GM18867 (cell line): ENCODE results near the gene TENT5C.
A peak's percentile ranks its signal among the peaks of the same experiment; 100 is the strongest.

Experiments used
- ATAC-seq: cut with Tn5 transposase; IDR thresholded peaks from one replicate; pipeline ENCODE4 v1.9.1; 2021; ENCODE audit warnings: mild to moderate bottlenecking, moderate library complexity; ENCODE audit not compliant: unreplicated experiment

TENT5C gene

DNA sequence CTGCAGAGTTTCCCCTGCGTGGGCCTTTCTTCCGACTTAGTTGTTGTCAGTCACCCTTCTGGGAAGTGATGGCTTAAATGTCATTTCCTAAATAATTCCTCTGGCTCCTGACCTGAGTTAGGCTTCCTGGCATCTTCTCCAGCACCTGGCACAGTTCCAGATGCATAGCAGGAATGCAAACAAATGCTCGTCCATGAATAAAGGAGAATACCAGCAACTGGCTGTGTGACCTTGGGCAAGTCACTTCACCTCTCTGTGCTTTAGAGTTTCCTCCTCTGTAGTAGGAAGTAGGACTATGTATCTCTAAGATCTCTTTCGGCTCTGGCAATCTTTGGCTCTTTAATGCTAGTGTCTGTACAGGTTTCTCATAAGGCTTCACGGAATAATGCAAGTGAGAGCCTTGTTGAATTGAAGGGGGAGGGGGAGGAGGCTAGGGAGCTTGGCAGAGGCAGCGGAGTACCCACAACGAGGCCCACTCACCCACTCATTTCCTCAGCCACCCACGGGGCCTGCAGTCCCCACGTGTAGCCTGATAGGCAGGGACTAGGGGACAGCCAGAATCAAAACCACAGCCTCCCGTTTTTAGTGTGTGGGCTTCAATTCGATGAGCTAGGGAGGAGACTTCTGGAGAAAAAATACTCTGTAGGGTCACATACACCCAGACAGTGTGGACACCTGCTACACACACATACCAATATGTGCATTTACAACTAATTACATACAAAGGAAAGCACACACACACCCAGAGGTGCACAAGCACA lies 48.1 kb downstream of the TENT5C start:
- ATAC-seq, result peak; percentile 2

DNA sequence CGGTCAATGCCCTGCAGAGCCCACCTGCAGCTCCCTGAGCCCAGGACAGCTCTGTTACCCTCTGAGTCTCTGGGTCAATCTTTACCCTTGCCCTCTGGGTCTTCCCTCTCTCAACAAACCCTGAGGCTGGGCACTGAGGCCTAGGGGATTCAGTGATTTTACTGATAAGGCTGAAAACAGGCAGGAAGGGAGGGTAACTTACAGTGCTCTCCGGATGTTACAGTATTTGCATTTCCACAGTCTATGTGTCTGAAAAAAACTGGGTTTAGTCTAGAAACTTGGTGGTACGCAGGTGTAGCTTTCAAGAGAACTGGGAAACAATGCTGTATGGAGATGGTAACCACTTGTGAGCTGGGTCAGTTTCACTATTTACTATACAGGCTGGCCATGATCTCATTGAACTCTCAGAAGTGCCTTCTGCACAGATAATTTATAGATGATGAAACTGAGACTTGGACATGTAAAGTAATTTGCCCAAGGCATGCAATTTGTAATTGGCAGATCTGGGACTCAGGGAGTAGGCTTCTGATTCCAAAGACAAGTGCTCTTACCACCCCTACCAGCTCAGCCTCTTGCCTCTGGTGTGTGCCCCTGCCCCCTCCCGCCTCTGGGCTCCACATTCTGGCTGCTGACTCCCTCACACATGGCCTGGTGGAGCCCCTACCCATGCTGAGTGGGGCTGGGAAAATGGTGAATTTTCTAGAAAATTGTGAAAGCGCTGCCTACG lies 48.8 kb downstream of the TENT5C start:
- peak; percentile 78 for ATAC-seq

DNA sequence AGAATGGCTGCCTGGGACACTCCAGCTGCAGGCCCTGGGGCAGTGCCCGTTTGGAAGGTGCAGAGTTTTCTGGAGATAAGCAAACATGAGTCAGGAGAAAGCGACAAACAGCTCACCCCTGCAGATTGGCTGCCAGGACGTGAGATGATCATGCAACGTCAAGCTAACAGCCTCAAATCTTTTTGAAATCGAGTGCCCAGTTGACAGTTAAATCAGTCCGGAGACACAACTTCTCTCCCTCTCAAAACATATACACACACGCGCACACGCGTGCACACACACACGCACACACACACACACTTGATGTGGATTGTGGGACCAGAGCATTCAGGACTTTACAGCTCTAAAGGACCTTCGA lies 49.4 kb downstream of the TENT5C start:
- ATAC-seq, result no peak

DNA sequence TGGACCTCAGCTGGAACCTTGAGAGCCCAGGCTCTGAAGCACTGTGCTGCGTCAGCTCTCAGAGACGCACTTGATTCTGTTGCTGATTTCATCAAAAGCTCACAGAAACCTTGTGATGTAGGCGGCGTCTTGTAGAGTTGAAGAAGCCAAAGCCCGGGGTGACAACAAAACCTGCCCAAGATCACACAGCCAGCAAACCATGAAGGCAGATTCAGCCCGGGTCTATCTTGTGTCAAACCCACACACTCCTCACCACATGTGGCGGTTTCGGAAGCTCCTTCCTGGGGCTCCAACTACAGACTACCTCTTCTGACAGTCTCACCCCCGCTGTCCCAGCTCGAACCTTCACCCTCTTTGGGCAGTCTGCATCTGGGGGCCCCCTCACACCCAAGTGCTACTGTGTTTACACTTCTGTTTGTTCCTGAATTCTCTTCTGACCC lies 50.4 kb downstream of the TENT5C start:
- peak; percentile 63 for ATAC-seq

DNA sequence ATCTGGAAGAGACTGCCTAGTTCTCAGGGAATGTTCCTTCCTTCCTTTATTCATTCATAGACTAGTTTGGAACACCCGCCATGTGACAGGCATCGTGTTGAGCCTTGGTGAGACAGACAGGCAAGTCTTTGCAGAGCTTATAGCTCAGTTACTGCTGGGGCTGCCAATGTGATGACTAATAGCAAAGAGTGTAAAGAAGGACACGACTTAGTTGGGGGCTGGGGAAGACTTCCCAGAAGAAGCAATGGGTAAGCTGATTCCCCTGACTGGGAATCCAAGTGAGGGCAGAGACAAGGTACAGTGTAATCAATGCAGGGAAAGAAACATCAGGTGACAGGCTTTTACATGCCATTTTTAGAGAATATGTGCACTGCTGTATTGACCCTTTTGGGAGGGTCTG lies 51.2 kb downstream of the TENT5C start:
- ATAC-seq, result no peak

DNA sequence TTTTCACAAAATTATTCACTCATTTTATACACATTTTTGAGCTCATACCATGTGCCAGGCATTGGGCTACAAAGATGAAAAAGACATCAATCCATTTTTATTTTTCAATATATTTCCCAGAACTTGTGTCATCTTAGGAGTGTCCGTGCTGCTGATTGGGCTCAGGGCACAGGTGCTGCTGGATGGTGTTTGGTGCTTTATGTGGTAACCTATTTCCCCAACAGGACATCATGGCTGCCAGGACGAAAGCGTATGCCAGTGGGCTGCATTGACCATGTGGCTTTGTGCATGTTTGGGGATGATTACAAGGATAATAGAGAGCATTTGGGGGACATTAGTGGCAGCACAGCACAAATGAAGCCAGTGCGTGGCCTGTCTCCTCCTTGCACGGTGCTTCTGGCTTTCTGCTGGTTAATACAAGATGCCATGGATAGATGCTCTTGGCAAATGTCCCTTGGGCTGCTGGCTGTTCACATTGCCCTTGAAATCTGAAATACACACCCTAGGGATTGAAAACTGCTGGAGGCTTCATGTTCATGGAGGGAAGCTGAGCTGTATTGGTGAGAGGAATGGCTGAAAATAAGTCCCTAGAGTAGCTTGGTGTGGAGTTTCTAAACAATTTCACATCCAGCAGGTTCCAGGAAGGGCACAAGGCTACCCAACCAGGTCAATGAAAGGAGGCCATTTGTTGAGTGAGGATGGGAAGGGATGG lies 52.3 kb downstream of the TENT5C start:
- ATAC-seq, result no peak

DNA sequence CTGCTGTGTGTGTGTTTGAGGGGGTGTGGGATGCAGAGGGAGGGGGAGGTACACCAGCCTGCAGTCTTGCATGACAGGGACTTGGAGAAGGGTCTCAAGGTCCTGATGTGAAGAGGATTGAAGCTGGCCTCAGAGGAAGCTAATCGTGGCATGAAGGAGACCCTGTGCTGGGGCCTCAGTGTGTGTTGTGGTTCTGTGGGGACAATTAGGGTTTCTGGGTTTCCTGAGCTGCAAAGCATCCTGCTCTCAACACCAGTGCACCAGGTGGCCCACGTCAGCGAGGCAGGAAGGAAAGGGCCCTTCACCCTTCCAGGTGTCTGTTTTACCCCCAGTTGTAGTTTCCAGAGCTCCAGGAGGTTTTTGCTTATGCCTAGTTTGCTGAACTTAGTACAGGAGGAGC lies 52.8 kb downstream of the TENT5C start:
- peak; percentile 18 for ATAC-seq

DNA sequence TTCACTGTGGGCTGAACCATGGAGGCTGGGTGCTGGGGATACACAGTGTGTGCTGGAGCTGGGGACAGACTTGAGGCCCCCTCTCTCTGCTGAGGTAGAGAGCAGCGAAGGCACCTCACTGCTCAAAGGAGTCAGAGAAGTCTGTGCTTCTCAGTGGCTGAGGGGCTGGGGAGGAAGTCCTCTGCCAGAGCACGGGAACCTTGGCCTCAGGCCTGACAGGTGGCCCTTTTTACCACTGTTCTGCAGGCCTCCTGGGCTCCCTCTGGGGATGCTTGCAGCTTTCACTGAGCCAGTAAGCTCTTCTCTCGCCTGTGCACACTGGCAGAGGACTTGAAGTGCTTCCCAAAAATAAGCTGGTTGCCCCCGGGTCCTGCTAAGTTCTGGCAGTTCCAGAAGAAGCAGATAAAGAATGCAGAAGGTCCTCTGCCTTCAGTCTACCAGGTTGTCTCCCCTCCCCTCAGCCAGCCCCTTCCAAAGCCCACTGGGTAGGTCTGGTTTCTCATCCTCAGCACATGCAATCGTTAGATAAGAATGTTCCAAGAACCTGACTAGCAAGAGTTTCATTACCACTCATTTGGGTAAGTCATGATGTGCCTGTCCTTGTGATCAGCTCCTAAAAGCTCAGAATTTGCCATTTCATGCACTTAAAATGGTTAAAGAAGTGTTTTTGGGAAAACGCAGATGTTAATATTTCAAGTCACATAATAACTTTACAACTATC lies 53.9 kb downstream of the TENT5C start:
- ATAC-seq, result no peak

DNA sequence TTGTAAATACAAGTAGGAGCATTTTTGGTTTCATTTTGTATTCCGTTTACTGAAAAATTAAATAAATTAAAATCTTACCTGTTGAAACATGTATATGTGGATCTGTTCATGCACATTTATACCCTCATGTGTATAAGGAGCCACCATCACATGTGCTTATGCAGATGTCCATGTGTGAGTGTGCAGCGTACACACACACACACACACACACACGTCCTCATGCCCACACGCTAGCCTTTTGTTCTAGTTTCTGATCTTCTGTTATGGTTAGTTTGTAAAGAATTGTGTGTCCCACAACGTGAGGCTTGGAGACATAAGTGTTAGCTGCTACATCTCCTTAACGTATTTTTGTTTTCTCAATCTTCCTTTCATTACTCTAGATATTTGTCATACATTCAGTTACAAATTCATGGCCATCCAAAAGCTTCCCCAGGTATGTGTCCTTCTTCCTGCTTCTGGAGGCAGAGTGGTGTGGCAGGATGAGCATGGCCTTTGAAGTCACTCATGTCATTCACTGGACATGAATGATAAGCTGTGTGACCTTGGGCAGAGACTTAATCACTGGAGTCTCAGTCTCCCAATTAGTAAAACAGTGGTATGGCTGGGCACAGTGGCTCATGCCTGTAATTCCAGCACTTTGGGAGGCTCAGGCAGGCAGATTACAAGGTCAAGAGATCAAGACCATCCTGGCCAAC lies 54.6 kb downstream of the TENT5C start:
- no peak for ATAC-seq

DNA sequence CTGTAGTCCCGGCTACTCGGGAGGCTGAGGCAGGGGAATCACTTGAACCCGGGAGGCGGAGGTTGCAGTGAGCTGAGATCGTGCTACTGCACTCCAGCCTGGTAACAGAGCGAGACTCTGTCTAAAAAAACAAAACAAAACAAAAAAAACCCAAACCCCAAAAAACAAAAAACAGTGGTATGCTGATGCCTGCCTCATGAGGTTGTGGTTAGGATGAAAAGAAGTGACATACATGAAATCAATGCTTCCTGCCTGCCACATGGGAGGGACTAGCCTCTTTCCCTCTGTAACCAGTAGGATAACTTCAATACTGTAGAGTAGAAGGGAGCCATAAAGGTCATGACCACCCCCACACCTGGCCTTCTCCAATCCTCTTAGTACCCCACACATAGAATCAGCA lies 55.2 kb downstream of the TENT5C start:
- no peak for ATAC-seq

DNA sequence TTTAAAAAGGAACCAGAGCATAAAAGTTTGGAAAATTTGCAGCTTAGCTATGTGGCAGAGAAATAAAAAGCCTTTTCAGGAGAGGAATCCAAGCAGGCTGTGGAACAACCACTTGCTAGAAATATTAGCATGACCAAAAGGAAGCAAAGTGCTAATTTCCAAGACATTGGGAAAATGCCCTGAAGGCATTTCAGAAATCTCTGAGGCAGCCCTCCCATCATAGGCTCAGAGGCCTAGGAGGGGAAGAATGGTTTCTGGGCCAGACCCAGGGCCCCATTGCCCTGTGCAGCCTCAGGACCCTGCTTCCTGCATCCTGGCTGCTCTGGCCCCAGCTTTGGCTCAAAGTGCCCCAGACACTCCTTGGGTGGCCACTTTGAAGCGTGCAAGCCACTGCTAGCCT lies 56.8 kb downstream of the TENT5C start:
- ATAC-seq, result no peak

DNA sequence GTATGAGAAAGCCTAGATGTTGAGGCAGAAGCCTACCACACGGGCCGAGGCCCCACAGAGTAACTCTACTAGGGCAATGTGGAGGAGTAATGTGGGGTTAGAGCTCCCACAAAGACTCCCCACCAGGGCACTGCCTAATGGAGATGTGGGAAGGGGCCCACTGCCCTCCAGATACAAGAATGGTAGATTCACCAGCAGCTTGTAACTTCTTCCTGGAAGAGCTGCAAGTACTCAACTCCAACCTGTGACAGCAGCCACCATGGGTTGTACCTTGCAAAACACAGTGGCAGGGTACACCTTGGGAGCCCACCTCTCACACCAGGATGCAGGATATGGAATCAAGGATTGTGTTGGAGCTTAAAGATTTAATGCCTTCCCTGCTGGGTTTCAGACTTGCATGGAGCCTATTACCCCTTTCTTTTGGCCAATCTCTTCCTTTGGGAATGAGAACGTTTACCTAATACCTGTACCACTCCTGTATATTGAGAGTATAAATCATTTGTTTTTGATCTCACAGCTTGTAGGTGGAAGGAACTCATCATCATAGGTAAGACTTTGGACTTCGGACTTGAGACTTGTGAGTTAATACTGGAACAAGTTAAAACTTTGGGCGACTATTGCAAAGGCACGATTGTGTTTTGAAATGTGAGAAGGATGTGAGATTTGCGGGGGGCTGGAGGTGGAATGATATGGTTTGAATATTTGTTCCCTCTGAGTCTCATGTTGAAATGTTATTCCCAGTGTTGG lies 57.5 kb downstream of the TENT5C start:
- ATAC-seq, result no peak

DNA sequence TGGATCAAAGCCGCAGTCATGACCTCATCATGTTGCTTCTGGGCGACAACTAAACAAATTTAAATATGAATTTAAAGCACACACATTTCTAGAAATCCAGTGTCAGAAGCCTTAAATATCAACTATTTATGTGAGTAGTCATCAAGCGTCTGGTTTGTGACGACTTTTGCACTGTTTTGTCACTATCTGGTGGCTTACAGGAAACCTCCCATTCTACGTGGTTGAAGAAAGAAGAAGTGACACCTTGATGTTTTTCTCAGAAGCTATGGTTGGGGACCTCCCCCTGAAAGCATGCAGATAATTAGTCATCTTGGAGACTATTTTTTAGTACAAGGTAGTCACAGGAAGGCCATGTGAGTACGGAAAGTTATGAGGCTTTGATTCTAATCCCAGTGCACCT lies 58.5 kb downstream of the TENT5C start:
- peak; percentile 97 for ATAC-seq

DNA sequence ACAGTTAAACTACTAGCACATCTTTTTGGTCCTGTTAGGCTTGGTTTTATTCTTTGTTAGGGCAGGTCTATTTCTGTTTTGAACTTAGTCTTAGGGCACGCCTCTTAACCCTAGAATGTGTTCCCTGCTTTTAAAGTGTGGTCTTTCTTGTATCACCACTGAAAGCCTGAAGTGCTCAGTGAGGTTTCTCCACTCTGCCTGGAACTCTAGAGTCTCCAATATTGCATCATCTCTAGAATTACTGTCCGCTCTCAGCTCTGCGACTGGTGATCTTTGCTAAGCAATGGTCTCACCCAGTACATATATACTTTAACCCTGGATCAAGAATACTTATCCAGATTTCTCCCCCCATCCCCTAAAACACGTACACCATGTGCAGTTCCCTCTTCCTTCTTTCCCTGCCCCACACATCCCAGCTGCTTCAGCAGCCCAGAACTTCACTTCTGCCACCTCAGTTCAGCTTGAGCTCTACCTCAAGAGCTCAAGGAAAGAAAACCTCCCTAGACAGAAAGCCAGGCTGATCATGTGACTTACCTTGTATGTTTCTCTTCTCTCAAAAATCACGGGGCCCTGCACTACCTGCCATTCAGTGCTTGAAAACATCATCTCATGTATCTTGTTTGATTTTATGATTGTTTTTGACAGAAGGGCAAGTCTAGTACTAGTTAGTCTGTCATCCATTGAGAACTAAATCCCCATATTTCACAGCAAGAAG lies 59.9 kb downstream of the TENT5C start:
- no peak for ATAC-seq

DNA sequence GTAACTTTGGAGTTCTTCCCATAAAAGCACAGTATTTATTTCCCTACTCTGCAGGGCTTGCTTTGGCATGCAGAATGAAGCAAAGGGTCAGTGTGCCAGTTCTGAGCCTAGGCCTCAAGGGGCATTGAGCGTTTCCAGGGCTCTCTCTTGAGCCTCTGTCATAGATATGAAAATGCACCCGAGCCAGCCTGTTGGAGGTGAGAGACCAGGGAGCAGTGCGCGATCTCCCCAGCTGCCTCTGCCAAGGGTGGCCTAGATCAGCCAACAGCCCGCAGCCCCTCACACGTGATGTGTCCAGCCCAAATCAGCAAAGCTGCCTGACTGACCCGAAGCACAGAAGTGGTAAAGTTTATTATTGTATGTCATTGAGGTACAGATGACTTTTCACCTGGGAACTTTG lies 63.7 kb downstream of the TENT5C start:
- ATAC-seq, result no peak

DNA sequence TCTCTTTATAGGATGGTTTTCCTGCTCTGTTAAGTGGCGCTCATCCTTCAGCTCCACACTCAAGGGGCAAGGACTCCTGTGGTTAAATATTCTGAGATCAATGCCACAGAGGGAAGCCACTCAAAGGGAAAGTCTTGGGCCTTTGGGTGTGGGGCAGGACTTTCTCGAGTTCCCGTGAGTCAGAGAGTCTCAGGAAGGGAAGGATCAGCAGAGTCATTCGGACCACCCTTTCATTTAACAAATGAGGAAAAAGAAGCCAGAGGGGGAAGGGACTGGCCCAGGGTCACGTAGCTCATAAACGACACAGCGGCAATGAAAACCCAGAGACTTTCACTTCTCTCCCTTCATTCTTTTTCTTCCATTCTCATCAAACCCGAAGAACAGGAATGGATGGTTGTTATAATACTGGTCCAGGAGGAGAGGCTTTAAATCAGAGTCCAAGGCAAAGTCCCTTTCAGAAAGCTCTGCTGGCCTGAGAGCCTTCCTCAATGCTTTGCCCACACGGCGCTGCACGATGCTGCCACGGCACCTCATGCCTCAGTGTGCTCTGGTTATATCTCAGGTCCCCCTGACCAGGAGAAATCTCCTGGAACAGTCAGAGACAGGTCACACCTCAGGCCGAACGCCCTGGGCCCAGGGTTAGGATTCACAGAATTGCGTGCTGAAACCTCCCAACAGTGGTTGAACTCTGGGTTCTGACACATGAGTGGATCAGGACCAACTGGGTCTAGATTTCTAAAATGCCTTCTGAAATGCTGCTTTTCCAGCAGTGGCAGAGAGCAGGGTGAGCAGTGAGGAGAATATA lies 65.3 kb downstream of the TENT5C start:
- ATAC-seq, result no peak

DNA sequence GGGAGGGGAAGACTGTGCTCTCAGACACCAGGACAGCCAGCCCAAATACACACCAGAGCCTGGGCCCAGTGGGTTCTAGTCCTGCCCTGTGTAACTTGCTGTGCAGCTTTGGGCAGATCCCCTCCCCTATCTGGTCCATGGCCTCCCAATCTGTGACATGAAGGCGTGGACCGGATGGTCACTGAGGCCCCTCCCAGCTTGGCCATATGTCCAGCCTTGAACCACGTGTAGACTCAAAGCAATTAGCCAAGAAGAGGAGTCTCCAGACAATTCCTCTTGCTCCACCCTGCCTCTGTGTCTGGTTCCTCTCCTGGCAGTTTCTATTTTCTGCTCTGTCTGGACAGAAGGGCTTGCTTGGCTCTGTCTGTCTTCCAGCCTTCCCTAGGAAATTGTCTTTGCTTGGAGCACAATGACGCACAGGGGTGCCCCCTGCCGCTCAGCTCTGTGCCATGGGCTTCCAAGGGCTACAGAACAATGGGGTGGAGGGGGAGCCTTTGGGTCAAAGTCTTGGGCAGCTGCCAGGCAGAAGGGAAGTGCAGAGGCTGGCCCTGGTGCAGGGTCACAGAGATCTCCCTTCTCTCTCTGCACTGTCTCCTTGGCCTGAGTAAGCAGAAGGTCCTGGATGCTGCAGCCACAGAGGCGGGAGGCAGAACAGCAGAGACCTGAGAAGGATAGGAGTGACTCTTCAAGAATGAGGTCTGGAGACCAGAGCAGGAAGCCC lies 66.1 kb downstream of the TENT5C start:
- no peak for ATAC-seq

DNA sequence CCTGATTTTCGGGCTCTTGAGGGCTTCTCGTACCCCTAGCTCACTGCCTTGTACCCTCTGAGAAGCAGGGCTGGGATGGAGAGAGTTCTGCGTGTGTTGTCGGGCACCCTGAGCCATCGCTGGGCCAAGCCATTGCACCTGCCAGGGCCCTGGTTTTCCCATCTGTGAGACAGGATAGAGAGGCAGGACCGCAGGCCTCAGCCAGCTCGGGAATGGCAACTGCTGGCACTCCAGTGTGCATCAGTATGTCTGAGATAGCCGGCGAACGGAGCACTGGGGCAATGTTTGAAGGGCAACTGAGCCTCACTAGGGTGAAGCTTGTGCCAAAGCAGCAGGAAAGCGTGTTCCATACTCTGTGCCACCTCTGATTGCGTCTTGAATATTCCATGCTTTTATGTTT lies 66.9 kb downstream of the TENT5C start:
- no peak for ATAC-seq
